Keratinocyte (primary cell): ENCODE data around the gene STOX2.

ENCODE experiments used
- EZH2 ChIP-seq: IDR thresholded peaks from one replicate; pipeline ENCODE4 v1.6.1; 2012; ENCODE audit warnings: inconsistent platforms, mild to moderate bottlenecking, low read length, moderate library complexity
- TF ChIP-seq, protein P1 (sequence below), 3 experiments: IDR thresholded peaks in 1 of 3; conservative IDR thresholded peaks in 1 of 3; optimal IDR thresholded peaks in 1 of 3; 2 replicates in 2 of 3; 3 replicates in 1 of 3; pipeline versions ENCODE3 to v1.5.1; 2011; ENCODE audit warnings: low read length in 3 of 3, mild to moderate bottlenecking in 3 of 3, moderate library complexity in 2 of 3, control low read depth in 1 of 3, inconsistent platforms in 1 of 3; ENCODE audit not compliant: insufficient read depth in 2 of 3; ENCODE audit errors: extremely low read depth in 1 of 3

DNA sequence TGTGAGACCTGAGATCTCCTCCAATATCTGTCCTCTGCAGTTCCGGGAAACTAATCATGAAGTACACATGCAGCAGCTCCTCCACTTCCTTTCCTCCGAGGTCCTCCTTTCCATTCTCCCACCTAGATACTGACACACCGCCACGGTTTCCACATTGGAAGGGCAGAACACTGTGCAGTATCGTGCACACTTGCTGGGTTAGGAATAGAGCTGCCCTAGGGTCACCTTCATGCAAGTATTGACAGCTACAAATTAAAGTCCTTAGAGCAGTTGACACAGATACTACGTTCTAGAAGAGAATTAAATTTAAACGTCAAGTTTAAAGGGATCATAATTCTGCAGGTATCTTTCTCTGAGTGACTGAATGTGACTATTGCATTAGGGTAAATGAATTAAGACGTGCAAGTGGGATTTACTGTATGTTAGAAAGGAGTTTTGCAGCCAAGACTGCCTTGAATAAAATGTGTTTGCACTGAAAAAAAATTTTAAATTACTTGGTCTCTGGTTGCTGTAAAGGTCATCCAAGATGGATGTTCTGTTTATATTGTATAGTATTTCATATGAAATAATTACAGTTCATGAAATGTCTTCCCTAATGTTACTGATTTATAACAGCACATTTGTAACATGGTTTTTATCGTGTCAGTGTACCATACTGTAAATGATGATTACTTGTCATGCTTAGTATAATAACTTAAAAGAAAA lies 117.7 kb downstream of the STOX2 start:
- TF ChIP-seq, protein P1, sequence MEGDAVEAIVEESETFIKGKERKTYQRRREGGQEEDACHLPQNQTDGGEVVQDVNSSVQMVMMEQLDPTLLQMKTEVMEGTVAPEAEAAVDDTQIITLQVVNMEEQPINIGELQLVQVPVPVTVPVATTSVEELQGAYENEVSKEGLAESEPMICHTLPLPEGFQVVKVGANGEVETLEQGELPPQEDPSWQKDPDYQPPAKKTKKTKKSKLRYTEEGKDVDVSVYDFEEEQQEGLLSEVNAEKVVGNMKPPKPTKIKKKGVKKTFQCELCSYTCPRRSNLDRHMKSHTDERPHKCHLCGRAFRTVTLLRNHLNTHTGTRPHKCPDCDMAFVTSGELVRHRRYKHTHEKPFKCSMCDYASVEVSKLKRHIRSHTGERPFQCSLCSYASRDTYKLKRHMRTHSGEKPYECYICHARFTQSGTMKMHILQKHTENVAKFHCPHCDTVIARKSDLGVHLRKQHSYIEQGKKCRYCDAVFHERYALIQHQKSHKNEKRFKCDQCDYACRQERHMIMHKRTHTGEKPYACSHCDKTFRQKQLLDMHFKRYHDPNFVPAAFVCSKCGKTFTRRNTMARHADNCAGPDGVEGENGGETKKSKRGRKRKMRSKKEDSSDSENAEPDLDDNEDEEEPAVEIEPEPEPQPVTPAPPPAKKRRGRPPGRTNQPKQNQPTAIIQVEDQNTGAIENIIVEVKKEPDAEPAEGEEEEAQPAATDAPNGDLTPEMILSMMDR (optimal IDR thresholded peaks at IDR 0.05 in 1 of 3, IDR thresholded peaks at IDR 0.05 in 1 of 3, conservative IDR thresholded peaks at IDR 0.05 in 1 of 3; ENCODE audit: extremely low read depth in 1 of 3, insufficient read depth in 2 of 3, low read length in 3 of 3): no peak
- no peak for TF ChIP-seq EZH2
